Hepatocyte (in vitro differentiated cells): ENCODE data around the gene PEX11A. TPM values are rescaled to one million over a fixed set of nuclear protein-coding genes. Genes with fewer than 3 reads are reported as not detected.

Experiments
- DNase-seq: peaks from one replicate; pipeline ENCODE4 v3.0.0-alpha.2; 2016; ENCODE audit warnings: low spot score
- H2AFZ ChIP-seq: fragments of 200-600 bp; sonication (generic); 2 replicates; pipeline ENCODE4 v1.6.0; 2016; ENCODE audit warnings: antibody characterized with exemption, mild to moderate bottlenecking
- H3K27ac ChIP-seq: fragments of 200-600 bp; sonication (generic); 2 replicates; pipeline ENCODE4 v1.5.1; 2016; ENCODE audit warnings: mild to moderate bottlenecking
- H3K27me3 ChIP-seq: fragments of 200-600 bp; sonication (generic); 2 replicates; pipeline ENCODE4 v1.6.1; 2016
- H3K36me3 ChIP-seq: fragments of 200-600 bp; sonication (generic); replicated peaks from 2 replicates; pipeline ENCODE4 v1.5.1; 2016; ENCODE audit warnings: low read depth; ENCODE audit not compliant: insufficient read depth
- H3K4me1 ChIP-seq: fragments of 200-600 bp; sonication (generic); 2 replicates; pipeline ENCODE4 v1.5.1; 2016; ENCODE audit warnings: mild to moderate bottlenecking, moderate library complexity; ENCODE audit not compliant: insufficient read depth
- H3K4me2 ChIP-seq: fragments of 200-600 bp; sonication (generic); 2 replicates; pipeline ENCODE4 v1.6.0; 2016
- H3K4me3 ChIP-seq: fragments of 200-600 bp; sonication (generic); 2 replicates; pipeline ENCODE4 v1.5.1; 2016; ENCODE audit warnings: mild to moderate bottlenecking
- H3K79me2 ChIP-seq: fragments of 200-600 bp; sonication (generic); 2 replicates; pipeline ENCODE4 v1.6.0; 2017; ENCODE audit warnings: mild to moderate bottlenecking
- H3K9me2 ChIP-seq: fragments of 200-600 bp; sonication (generic); replicated peaks from 2 replicates; pipeline ENCODE4 v1.6.0; 2017; ENCODE audit warnings: mild to moderate bottlenecking; ENCODE audit not compliant: insufficient read depth
- H3K9me3 ChIP-seq: fragments of 200-600 bp; sonication (generic); 2 replicates; pipeline ENCODE4 v1.5.1; 2016; ENCODE audit warnings: low read depth, mild to moderate bottlenecking
- H4K20me1 ChIP-seq: fragments of 200-600 bp; sonication (generic); 2 replicates; pipeline ENCODE4 v1.6.0; 2016; ENCODE audit warnings: mild to moderate bottlenecking; ENCODE audit not compliant: insufficient read depth, poor library complexity, severe bottlenecking
- CTCF ChIP-seq: fragments of 200-600 bp; sonication (generic); IDR thresholded peaks from 2 replicates; pipeline ENCODE4 v1.5.1; 2016; ENCODE audit warnings: antibody characterized with exemption, mild to moderate bottlenecking; ENCODE audit not compliant: poor library complexity
- EZH2 ChIP-seq: fragments of 200-600 bp; sonication (generic); IDR thresholded peaks from 2 replicates; pipeline ENCODE4 v1.6.1; 2016; ENCODE audit warnings: antibody characterized with exemption, mild to moderate bottlenecking, borderline replicate concordance
- EZH2phosphoT487 ChIP-seq: fragments of 200-600 bp; sonication (generic); IDR thresholded peaks from one replicate; pipeline ENCODE4 v1.6.1; 2018; ENCODE audit warnings: antibody characterized with exemption, mild to moderate bottlenecking, low read depth, moderate library complexity; ENCODE audit not compliant: unreplicated experiment, severe bottlenecking
- WGBS: methylation state at CpG from one replicate; pipeline ENCODE4 v1.1.6; 2016; ENCODE audit warnings: low lambda C conversion rate; ENCODE audit errors: missing lambda C conversion rate; 5-methylcytosine and 5-hydroxymethylcytosine counted together
- polyA plus RNA-seq: library from polyadenylated mRNA; unstranded; fragments of >200 nt; fragmentation: Nextera tagmentation; extraction: Ambion mirVana; gene quantifications from 2 replicates; pipeline ENCODE4 v1.2.1, GENCODE V29; 2016
- total RNA-seq: library from RNA; depleted of rRNA; stranded (reverse); fragments of >200 nt; gene quantifications from 2 replicates; pipeline ENCODE4 v1.2.3, GENCODE V29; 2014

PEX11A gene
- total and polyA plus RNA-seq, 2 experiments from 2014 or later: 10.0 to 10.7 TPM

GRCh38 chr15:89680282-89680873 lies 10.2 kb downstream of the PEX11A start:
- Histone ChIP-seq H3K9me2 (no peaks in the 10 kb centered on the region), H3K79me2 (no peaks in the 10 kb centered on the region), H3K27me3 (no peaks in the 10 kb centered on the region), H3K4me1 (no peaks in the 10 kb centered on the region), H3K9me3 (no peaks in the 10 kb centered on the region), H3K27ac (peak overlapping the region; percentile 51), H4K20me1 (no peaks in the 10 kb centered on the region), H3K36me3 (no peaks in the 10 kb centered on the region), H3K4me2 (no peak overlapping the region), H2AFZ (no peak overlapping the region), H3K4me3 (no peak overlapping the region)
- TF ChIP-seq EZH2phosphoT487 (no peak), EZH2 (no peak), CTCF (no peak)
- 70% methylated on average over 5 of the region's 5 CpGs for WGBS
- peak; percentile 52 for DNase-seq

- TF ChIP-seq CTCF (no peak), EZH2phosphoT487 (no peak)
- H3K4me2 ChIP-seq: no peak within 1 kb of the TSS
These were observed 11.3 kb downstream of the PEX11A start, which contains the start of gene PLIN1 for GRCh38 chr15:89679212-89679611. TSS of gene PLIN1 (minus strand) at chr15:89679367. CDS start at chr15:89677489, 1,878 bp downstream.

GRCh38 chr15:89677381-89677780 lies 13.2 kb downstream of the PEX11A start:
- no peak overlapping the region for H2AFZ ChIP-seq

More at GRCh38 chr15:89679212-89679611, 11.3 kb downstream of the PEX11A start, which contains the start of gene PLIN1:
- H4K20me1 ChIP-seq: no peaks in the 10 kb centered on the region
- no peak within 1 kb of the TSS for H3K4me3 ChIP-seq
- peak within 1 kb of the TSS; percentile 51 for H3K27ac ChIP-seq
- no peaks in the 10 kb centered on the region for H3K79me2 ChIP-seq
- H3K9me3 ChIP-seq: no peaks in the 10 kb centered on the region
- DNase-seq: no peak
- WGBS: 90% methylated on average over 2 of the region's 2 CpGs
- H3K36me3 ChIP-seq: no peaks in the 10 kb centered on the region
- no peaks in the 10 kb centered on the region for H3K4me1 ChIP-seq
- no peak within 1 kb of the TSS for H2AFZ ChIP-seq
- H3K9me2 ChIP-seq: no peaks in the 10 kb centered on the region
- H3K27me3 ChIP-seq: no peaks in the 10 kb centered on the region

More at GRCh38 chr15:89677381-89677780, 13.2 kb downstream of the PEX11A start:
- Histone ChIP-seq H3K27me3 (no peaks in the 10 kb centered on the region), H3K27ac (no peak overlapping the region), H3K79me2 (no peaks in the 10 kb centered on the region), H3K36me3 (no peaks in the 10 kb centered on the region), H3K9me2 (no peaks in the 10 kb centered on the region), H4K20me1 (no peaks in the 10 kb centered on the region), H3K4me2 (no peak overlapping the region), H3K4me3 (no peak overlapping the region), H3K4me1 (no peaks in the 10 kb centered on the region), H3K9me3 (no peaks in the 10 kb centered on the region)
- DNase-seq: no peak
- WGBS: 92% methylated on average over 1 of the region's 1 CpG
- TF ChIP-seq CTCF: no peak
- no peak for TF ChIP-seq EZH2phosphoT487
- TF ChIP-seq EZH2: no peak
